Vagina (tissue), 2 donors: ENCODE data around the gene ELAVL1.

ENCODE experiments used
- POLR2A ChIP-seq, 2 donors: fragments of 450-650 bp; IDR thresholded peaks; one replicate each; pipeline ENCODE4 v1.6.1; 2017; ENCODE audit warnings: antibody characterized with exemption in 2 of 2, mild to moderate bottlenecking in 2 of 2, moderate library complexity in 2 of 2
- TF ChIP-seq, protein P1 (sequence below), 3 experiments: fragments of 450-650 bp in 2 of 3; fragments of 200-600 bp in 1 of 3; sonication (generic) in 1 of 3; IDR thresholded peaks; one replicate each; pipeline ENCODE4 v1.5.1; 2017 to 2019; ENCODE audit warnings: antibody characterized with exemption in 3 of 3, mild to moderate bottlenecking in 2 of 3, moderate library complexity in 2 of 3

- TF ChIP-seq, protein P1, sequence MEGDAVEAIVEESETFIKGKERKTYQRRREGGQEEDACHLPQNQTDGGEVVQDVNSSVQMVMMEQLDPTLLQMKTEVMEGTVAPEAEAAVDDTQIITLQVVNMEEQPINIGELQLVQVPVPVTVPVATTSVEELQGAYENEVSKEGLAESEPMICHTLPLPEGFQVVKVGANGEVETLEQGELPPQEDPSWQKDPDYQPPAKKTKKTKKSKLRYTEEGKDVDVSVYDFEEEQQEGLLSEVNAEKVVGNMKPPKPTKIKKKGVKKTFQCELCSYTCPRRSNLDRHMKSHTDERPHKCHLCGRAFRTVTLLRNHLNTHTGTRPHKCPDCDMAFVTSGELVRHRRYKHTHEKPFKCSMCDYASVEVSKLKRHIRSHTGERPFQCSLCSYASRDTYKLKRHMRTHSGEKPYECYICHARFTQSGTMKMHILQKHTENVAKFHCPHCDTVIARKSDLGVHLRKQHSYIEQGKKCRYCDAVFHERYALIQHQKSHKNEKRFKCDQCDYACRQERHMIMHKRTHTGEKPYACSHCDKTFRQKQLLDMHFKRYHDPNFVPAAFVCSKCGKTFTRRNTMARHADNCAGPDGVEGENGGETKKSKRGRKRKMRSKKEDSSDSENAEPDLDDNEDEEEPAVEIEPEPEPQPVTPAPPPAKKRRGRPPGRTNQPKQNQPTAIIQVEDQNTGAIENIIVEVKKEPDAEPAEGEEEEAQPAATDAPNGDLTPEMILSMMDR (IDR thresholded peaks at IDR 0.05), result no peak
- no peak for TF ChIP-seq POLR2A (IDR thresholded peaks at IDR 0.05)
Measured at GRCh38 chr19:7963566-7963965, 41.9 kb downstream of the ELAVL1 start.
